ENCODE results near the gene IL1RL1.

- TF ChIP-seq CTCF (IDR thresholded peaks at IDR 0.05; ENCODE audit: insufficient read depth, low read depth, low read length) (no peak), EZH2 (IDR thresholded peaks at IDR 0.05; ENCODE audit: insufficient read depth, low read length) (no peak)
Observed at GRCh38 chr2:102303589-102303988, 7.8 kb upstream of the IL1RL1 start.
